ENCODE results near the gene FOSL2.
"Not testable (repeated sequence)": the region's sequence is repeated elsewhere in the genome, so short reads cannot be mapped to it uniquely, and the experiment has no call there.

GRCh38 chr2:28371728-28372127 is 20.9 kb upstream of the FOSL2 start:
- not testable (repeated sequence) for TF ChIP-seq CTCF (IDR thresholded peaks at IDR 0.05; ENCODE audit: low read length); EZH2 (IDR thresholded peaks at IDR 0.05; ENCODE audit: borderline replicate concordance, low read length)
